Endometrium (tissue), 2 donors: Measurements from ENCODE around the gene PLS3.

ENCODE experiments used
- FAIRE-seq: peaks from 2 replicates; lab custom pipeline; 2012; peaks lifted over from hg19 to GRCh38; lab: Jason Lieb, UNC
- donor health status: control.
- donor health status: control.

The PLS3 gene

DNA sequence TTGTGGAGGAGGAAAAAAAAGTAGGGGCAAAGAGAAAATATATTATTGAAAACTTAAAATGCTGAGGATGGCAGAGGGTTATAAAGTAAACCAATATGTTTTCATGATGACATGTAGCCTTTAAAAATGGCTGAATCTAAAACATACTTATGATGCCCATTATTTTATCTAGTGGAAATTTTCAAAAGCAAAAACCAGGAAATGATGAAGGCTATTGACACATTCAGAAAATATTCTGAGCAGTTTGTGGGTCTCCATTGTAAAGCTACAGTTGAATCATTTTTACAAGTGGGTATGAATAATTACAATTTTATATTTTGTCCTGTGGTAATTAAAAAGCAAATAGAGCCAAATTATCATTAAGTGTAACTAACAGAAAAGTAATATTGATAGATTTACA is 10.7 kb downstream of the PLS3 start:
- no peak for FAIRE-seq

GRCh38 chrX:115573185-115573584 is 12.2 kb downstream of the PLS3 start:
- no peak for FAIRE-seq

- FAIRE-seq: no peak
Observed at GRCh38 chrX:115576676-115577075, 15.7 kb downstream of the PLS3 start.

DNA sequence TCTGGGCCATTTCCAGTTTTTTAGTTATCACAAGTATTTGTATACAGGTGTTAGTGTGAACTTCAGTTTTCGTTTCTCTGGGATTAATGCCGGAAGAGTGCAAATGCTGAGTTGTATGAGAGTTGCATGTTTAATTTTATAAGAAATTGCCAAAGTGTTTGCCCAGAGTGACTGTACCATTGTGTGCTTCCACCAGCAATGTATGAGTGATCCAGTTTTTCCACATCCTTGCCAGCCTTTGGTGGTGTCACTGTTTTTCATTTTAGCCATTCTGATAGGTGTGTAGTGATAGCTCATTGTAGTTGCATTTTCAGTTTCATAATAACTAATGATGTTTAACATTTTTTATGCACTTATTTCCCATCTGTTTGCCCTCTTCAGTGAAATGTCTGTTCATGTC is 18.4 kb downstream of the PLS3 start:
- no peak for FAIRE-seq

GRCh38 chrX:115579786-115580294 is 18.9 kb downstream of the PLS3 start:
- FAIRE-seq: no peak

DNA sequence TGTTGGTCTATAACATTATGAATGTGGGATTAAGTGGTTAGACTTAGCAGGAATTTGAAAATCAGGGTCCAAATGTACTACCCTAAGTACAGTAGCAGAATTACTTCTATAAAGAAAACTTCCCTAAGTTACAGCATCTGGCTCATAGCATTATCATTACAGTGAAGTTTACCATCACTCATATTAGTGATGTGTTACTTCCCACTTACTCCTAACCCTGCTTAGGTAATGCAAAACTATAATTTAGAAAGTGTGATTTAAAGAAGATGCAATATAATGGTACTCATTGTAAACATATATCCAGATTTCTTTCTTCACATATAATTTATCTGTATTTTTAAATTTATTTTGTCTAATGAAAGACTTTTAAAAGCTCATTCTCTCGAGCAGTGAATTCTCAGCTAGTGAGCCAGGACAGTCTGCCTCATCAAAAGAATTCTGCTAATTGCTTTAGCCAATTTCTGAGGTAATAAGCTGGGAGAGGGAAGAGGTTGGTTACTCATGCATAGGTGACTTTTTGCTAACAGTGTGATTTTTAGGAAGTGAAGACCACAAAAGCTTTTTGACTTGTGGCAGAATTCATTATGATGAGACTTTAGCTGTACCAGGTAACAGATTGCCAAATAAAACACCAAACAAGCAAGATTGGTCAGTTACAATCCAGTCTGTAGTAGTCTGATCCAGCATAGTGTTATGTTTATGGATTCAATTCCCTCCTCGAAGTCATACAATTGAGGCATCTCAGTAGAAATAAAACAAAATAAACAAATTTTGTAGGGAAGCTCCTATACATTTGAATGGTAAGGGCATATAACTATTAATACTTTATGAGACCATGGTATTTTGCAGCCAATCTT is 21.0 kb downstream of the PLS3 start:
- no peak for FAIRE-seq

DNA sequence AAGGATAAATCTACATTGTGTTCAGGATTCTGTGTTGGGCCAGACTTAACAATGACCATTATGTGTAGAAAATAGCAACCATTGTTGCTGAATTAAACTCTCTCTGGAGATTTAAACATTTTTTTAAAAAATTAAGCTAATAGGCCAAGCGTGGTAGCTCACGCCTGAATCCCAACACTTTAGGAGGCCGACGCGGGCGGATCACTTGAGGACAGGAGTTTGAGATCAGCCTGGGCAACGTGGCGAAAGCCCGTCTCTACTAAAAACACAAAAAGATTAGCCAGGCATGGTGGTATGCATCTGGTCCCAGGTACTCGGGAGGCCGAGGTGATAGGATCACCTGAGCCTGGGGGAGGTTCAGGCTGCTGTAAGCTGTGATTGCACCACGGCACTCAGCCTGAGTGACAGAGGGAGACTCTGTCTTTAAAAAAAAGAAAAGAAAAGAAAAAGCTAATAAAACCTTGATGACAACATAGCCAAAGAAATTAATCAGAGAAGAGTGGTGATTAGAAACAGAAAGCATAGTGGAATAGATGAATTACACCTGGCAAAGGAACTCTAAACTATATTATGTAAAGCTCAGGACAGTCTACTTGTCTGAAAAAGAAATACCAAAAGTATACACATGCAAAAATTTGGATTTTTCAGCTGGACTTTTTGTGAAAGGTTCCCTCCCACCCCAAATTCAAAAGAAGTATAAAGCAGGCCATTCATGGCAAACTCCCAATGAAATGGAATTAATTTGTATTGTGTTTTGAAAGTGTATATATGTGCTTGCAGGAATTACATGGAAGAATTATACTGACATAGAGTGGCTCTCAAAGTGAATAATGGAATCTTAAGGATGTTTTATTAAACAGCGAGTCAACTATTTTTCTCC is 21.9 kb downstream of the PLS3 start:
- no peak for FAIRE-seq

DNA sequence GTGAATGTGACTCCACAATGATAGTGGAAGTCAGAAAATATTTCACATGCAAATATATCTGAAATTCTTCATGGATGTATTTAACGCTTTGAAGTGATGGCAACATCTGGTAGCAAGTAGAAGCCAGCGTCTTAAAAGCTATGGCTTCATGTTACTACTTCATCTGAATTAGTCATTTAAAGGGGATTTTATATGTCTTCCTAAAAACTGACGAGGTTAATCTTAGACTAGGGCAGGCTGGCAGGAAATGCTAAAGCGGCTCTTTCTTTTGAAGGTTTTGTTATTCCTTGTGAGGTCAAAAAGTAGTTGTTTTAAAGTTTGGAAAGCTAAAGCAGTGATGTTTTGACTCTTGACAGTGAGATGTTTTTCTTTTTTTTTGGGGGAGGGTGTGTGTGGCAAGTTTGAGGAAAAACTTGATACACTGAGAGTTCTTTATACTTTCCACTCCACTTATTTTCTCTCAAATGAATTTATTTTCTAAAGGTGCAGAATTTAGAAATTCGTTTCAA is 22.6 kb downstream of the PLS3 start:
- FAIRE-seq: no peak

- FAIRE-seq: no peak
Observed at GRCh38 chrX:115584696-115585095, 23.7 kb downstream of the PLS3 start.

DNA sequence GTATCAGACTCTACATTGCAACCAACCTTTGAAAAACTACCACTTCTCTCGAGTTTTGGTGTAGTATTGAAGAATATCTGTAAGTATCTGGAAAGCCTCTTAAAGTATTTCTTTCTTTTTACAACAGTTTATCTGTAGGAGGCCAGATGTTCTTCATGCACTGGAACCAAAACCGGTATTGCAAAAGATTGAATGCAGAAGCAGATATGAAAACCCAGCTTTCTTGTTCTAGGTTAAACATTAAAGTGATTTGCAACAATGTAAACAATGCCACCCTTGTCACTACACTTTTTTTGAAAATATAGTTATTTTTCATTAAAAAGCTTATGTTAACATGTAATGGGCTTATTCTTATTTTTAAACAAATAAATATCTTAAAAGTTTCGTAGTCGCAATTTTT is 27.2 kb downstream of the PLS3 start:
- FAIRE-seq: no peak

- no peak for FAIRE-seq
Observed at GRCh38 chrX:115589419-115589818, 28.4 kb downstream of the PLS3 start.

DNA sequence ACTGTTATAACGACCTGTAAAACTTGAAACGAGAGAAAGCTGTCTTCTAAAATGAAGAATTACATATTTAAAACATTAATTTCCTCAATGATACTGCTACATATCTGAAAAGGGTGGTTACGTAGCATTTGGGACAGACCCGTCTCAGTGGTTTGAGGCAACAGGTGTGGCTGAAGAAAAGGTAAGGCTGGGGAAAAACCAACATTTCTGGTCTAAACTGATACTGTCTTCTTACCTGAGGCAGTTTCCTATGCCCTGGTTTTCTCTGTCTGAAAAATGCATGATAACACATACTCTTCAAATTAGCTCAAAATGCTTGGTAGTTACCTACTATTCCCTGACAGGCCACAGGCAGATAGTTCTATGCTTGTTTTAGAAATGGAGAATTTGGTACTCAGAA is 30.4 kb downstream of the PLS3 start:
- FAIRE-seq: no peak

DNA sequence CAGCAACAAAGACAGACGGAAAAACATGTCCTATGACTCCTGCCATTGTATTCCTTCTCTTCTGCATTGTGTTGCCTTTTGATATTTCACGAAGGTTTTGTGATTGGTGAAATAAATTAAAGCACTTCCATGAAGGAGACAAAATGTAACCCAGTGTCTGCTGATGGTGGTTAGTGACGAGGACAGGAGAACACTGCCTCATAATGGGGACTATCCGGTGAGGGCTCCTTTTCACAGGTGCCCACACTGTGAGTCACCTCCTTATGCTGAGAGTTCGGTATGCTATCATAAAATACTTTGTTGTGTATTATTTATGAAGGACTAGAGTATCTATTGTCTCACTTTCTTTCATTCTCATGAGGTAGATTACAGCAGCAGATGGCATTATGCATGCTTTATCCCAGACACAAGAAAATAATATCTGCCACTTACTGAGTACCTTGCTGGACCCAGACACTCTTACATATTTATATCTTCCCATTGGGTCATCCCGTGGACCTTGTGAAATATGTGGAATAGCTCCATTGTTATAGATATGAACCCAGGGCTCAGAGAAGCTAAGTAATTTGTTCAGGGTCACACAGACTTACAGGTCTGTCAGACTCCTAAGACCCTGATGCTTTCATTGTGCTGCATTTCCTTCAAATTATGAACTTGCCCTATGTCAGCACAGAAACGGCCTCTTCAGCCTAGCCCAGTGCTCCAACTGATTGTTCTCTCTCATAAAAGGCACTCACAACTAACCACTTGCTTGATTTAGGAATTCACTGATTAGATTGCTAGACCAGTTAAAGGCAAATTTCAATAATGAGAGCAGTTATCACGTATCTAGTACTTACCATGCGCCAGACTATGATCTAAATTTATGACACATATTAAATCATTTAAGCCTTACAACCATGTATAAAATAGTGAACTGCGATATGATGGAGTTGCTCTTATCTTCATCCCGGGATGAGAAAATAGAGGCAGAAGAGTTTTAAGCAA is 31.2 kb downstream of the PLS3 start:
- no peak for FAIRE-seq

DNA sequence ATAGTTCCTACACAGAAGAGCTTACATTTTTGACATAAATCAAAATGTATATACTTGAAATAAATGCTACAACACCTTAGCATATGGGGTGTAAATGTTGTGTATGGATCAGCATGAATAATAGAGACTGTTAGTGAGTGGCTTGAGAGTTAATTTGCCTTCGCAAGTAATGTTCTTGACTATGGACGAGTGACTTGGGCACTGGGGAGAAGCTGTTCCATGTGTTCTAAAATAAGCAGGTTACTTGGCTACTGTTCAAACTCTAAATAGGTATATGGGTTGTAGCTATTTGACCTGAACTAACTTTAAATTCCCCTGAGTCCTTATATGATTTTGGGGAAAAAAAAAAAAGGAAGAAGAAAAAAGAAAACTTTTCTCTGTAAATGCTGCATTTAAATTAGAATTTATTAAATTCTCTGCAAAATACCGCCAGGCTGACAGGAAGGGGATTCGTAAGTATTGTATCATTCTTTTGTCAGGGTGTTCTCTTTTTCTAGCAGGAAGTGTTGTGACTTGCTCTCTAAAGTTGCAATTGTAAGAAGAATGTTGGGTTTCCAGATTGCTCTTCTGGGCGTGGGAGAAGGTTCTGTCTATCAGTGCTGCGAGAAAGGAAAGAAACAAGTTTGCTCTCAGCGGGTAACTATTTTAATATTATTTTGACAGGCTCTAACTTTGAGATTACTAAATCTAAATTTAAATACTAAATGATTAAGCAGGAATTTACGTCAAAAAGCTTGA is 32.2 kb downstream of the PLS3 start:
- no peak for FAIRE-seq

- no peak for FAIRE-seq
Observed at GRCh38 chrX:115595049-115595448, 34.1 kb downstream of the PLS3 start.

DNA sequence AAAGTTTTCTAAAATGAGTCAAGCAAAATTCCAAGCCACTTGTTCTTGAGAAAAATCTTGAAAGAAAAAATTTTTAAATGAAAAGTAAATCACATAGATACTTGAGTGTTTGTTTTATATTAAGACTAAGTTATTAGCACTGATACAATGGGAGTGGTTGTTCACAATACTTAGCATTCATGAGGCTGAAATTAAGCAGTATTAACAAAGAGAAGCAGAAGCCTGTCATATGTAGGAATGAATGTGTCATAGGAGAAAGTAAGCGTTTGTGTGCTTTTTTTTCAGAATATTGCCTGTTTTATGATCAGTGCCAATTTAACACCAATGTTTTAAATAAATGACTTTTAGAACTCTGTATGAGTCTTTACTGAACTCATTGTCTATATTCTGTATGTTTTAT is 37.6 kb downstream of the PLS3 start:
- FAIRE-seq: no peak

DNA sequence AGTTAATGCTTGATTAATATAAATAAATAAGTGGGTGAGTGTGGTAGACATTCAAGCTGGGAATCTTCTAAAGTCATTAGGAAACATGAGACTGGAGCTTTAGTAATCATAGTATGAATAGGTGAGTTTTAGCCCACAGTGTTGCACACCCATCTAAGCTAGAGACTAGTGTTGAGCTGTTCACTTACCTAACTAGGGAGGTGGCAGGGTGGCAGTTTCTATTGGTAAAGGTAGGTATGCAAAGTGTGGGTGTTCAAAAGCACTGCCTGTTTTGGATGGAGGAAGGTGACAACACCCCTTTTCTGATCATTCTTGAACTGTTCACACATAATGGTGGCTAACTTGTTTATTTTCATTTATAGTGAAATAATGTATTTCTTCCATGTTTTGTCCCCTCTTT is 41.3 kb downstream of the PLS3 start:
- FAIRE-seq: no peak

- FAIRE-seq: no peak
Observed at GRCh38 chrX:115602729-115603389, 41.9 kb downstream of the PLS3 start.

GRCh38 chrX:115603534-115604074 is 42.6 kb downstream of the PLS3 start:
- FAIRE-seq: no peak

GRCh38 chrX:115606861-115607260 is 45.9 kb downstream of the PLS3 start:
- FAIRE-seq: no peak
